ENCODE data around the gene RAPGEF1. TPM values are rescaled to one million over a fixed set of nuclear protein-coding genes. Genes with fewer than 3 reads are reported as not detected.
A peak's percentile ranks its signal among the peaks of the same experiment; 100 is the strongest.

RAPGEF1 gene
- total RNA-seq, 3 donors from 2014 or later, result 67.1 to 103 (median 84.2) TPM

GRCh38 chr9:131671133-131671520 lies 68.7 kb downstream of the RAPGEF1 start:
- intact Hi-C loops (cut with DNase I, micrococcal nuclease), result loop anchor here in 1 of 2 donors (10.0 kb wide), 1 partner anchor 64 kb away; no protein-coding TSS in a partner anchor
- TF ChIP-seq CTCF (IDR thresholded peaks at IDR 0.05), result no peak
- no peaks in the 10 kb centered on the region for H3K36me3 ChIP-seq (ENCODE audit: low read depth)
- no peaks in the 10 kb centered on the region for H3K9me3 ChIP-seq
- no peak for ATAC-seq
- H3K4me3 ChIP-seq, result no peak overlapping the region
- DNase-seq, result no peak
- peaks cover 27% of the 10 kb centered on the region for H3K4me1 ChIP-seq (ENCODE audit: low read depth)

- ATAC-seq (peak; percentile 42), DNase-seq (no peak)
- Histone ChIP-seq H3K4me3 (no peak overlapping the region), H3K9me3 (no peaks in the 10 kb centered on the region), H3K36me3 (ENCODE audit: low read depth) (no peaks in the 10 kb centered on the region), H3K4me1 (ENCODE audit: low read depth) (peaks cover 27% of the 10 kb centered on the region)
- intact Hi-C loops (cut with DNase I, micrococcal nuclease), result loop anchor here in 1 of 2 donors (10.0 kb wide), 1 partner anchor 64 kb away; no protein-coding TSS in a partner anchor
- no peak for TF ChIP-seq CTCF (IDR thresholded peaks at IDR 0.05)
Observed at GRCh38 chr9:131670247-131671132, 69.4 kb downstream of the RAPGEF1 start.

- Histone ChIP-seq H3K4me3 (no peak overlapping the region), H3K4me1 (ENCODE audit: low read depth) (peaks cover 27% of the 10 kb centered on the region)
- ATAC-seq, result peak; percentile 4
Observed at GRCh38 chr9:131669269-131670157, 70.4 kb downstream of the RAPGEF1 start.

GRCh38 chr9:131668439-131669268 lies 71.2 kb downstream of the RAPGEF1 start:
- H3K4me1 ChIP-seq (ENCODE audit: low read depth), result peaks cover 27% of the 10 kb centered on the region
- intact Hi-C loops (cut with DNase I, micrococcal nuclease), result no loop called here
- ATAC-seq, result peak; percentile 51

More at GRCh38 chr9:131669269-131670157, 70.4 kb downstream of the RAPGEF1 start:
- Histone ChIP-seq H3K9me3 (no peaks in the 10 kb centered on the region), H3K36me3 (ENCODE audit: low read depth) (no peaks in the 10 kb centered on the region)
- intact Hi-C loops (cut with DNase I, micrococcal nuclease), result loop anchor here in 1 of 2 donors (10.0 kb wide), 1 partner anchor 65 kb away; no protein-coding TSS in a partner anchor
- no peak for DNase-seq
- TF ChIP-seq CTCF (IDR thresholded peaks at IDR 0.05), result no peak

More at GRCh38 chr9:131668439-131669268, 71.2 kb downstream of the RAPGEF1 start:
- peak in 1 of 3 donors; percentile 69 for DNase-seq
- no peak for TF ChIP-seq CTCF (IDR thresholded peaks at IDR 0.05)
- Histone ChIP-seq H3K4me3 (no peak overlapping the region), H3K9me3 (no peaks in the 10 kb centered on the region), H3K36me3 (ENCODE audit: low read depth) (no peaks in the 10 kb centered on the region)

Data from mucosa of descending colon (tissue), 3 donors.